Measurements from ENCODE around the gene ANAPC1. TPM values are rescaled to one million over a fixed set of nuclear protein-coding genes. Genes with fewer than 3 reads are reported as not detected.

ANAPC1 gene
- total and polyA plus RNA-seq, 10 of the 15 experiments (the other 5 are each of a cell fraction or from before 2014, with no cell fraction given): 10.0 to 108 (median 53.6) TPM

- TF ChIP-seq EP300 (IDR thresholded peaks at IDR 0.05; ENCODE audit: borderline replicate concordance in 1 of 2, control insufficient read depth in 1 of 2, low read depth in 2 of 2, low read length in 2 of 2) (no peak), RUNX3 (IDR thresholded peaks at IDR 0.05; ENCODE audit: low read length) (no peak), BHLHE40 (IDR thresholded peaks at IDR 0.05; ENCODE audit: borderline replicate concordance in 1 of 2, low read depth in 2 of 2, low read length in 1 of 2) (no peak), EZH2 (IDR thresholded peaks at IDR 0.05; ENCODE audit: borderline replicate concordance, control insufficient read depth, low read depth, low read length) (no peak), FOS (IDR thresholded peaks at IDR 0.05; ENCODE audit: borderline replicate concordance, extremely low read depth, insufficient read length) (no peak), E2F8 (IDR thresholded peaks at IDR 0.05; ENCODE audit: low read depth, partially characterized antibody) (no peak), CEBPB (IDR thresholded peaks at IDR 0.05; ENCODE audit: borderline replicate concordance in 1 of 2, low read depth in 2 of 2, low read length in 2 of 2) (no peak), USF2 (IDR thresholded peaks at IDR 0.05; ENCODE audit: borderline replicate concordance, low read depth, low read length) (no peak), STAT1 (conservative IDR thresholded peaks at IDR 0.05) (no peak)
Observed at GRCh38 chr2:111904726-111905474, 20.9 kb upstream of the ANAPC1 start (continued).

Measured in GM12878 (cell line).